Brain microvascular endothelial cell (primary cell): Measurements from ENCODE around the gene NXPE4.
"Not testable (repeated sequence)": the region's sequence is repeated elsewhere in the genome, so short reads cannot be mapped to it uniquely, and the experiment has no call there.

Source experiments
- DNase-seq: peaks from one replicate; pipeline ENCODE4 v3.0.0-alpha.2; 2020
- H3K27ac ChIP-seq: fragments of 250-450 bp; sonication (Bioruptor Pico); 2 replicates; pipeline ENCODE4 v1.5.1; 2020; ENCODE audit warnings: mild to moderate bottlenecking, moderate library complexity
- H3K27me3 ChIP-seq: fragments of 250-450 bp; sonication (Bioruptor Pico); replicated peaks from 2 replicates; pipeline ENCODE4 v1.5.1; 2020; ENCODE audit warnings: mild to moderate bottlenecking
- H3K36me3 ChIP-seq: fragments of 250-450 bp; sonication (Bioruptor Pico); replicated peaks from 2 replicates; pipeline ENCODE4 v1.5.1; 2020; ENCODE audit warnings: mild to moderate bottlenecking
- H3K4me3 ChIP-seq: 2 replicates; pipeline ENCODE4 v1.5.1; 2011; ENCODE audit warnings: low read depth, mild to moderate bottlenecking, control low read depth, low read length, moderate library complexity
- in situ Hi-C: cut with HindIII; loops from 2 replicates; pipeline ENCODE4 v1.10.0; 2017; ENCODE audit warnings: low sequenced_read_pairs, low pct_ligation_motif_present
- TF ChIP-seq, protein P1 (sequence below): IDR thresholded peaks from 2 replicates; pipeline ENCODE4 v1.5.1; 2011; ENCODE audit warnings: low read depth, mild to moderate bottlenecking, moderate library complexity, low read length, control low read depth, inconsistent platforms; ENCODE audit errors: missing control alignments

NXPE4 gene

GRCh38 chr11:114610984-114611944 lies 15.7 kb upstream of the NXPE4 start:
- Histone ChIP-seq H3K27me3 (no peaks in the 10 kb centered on the region), H3K36me3 (no peaks in the 10 kb centered on the region), H3K27ac (no peak overlapping the region), H3K4me3 (no peak overlapping the region)
- no peak for DNase-seq
- TF ChIP-seq, protein P1, sequence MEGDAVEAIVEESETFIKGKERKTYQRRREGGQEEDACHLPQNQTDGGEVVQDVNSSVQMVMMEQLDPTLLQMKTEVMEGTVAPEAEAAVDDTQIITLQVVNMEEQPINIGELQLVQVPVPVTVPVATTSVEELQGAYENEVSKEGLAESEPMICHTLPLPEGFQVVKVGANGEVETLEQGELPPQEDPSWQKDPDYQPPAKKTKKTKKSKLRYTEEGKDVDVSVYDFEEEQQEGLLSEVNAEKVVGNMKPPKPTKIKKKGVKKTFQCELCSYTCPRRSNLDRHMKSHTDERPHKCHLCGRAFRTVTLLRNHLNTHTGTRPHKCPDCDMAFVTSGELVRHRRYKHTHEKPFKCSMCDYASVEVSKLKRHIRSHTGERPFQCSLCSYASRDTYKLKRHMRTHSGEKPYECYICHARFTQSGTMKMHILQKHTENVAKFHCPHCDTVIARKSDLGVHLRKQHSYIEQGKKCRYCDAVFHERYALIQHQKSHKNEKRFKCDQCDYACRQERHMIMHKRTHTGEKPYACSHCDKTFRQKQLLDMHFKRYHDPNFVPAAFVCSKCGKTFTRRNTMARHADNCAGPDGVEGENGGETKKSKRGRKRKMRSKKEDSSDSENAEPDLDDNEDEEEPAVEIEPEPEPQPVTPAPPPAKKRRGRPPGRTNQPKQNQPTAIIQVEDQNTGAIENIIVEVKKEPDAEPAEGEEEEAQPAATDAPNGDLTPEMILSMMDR = peak; percentile 2
- in situ Hi-C loops = no loop called here

DNA sequence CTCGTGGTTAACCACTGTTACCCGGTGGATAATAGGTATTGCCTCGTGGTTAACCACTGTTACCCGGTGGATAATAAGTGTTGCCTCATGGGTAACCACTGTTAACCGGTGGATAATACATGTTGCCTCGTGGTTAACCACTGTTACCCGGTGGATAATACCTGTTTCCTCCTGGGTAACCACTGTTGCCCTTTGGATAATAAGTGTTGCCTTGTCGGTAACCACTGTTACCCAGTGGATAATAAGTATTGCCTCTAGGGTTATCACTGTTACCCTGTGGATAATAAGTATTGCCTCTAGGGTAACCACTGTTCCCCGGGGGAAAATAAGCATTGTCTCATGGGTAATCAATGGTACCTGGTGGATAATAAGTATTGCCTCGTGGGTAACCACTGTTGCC lies 15.0 kb upstream of the NXPE4 start:
- TF ChIP-seq, protein P1 = no peak
- no peaks in the 10 kb centered on the region for H3K36me3 ChIP-seq

DNA sequence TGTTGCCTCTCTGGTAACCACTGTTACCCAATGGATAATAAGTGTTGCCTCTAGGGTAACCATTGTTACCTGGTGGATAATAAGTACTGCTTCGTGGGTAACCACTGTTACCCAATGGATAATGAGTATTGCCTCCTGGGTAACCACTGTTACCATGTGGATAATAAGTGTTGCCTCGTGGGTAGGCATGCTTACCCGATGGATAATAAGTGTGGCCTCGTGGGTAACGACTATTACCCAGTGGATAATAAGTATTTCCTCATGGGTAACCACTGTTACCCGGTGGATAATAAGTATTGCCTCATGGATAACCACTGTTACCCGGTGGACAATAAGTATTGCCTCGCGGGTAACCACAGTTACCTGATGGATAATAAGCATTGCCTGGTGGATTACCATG lies 13.8 kb upstream of the NXPE4 start:
- Histone ChIP-seq H3K27me3 (no peaks in the 10 kb centered on the region), H3K36me3 (no peaks in the 10 kb centered on the region), H3K4me3 (no peak overlapping the region), H3K27ac (no peak overlapping the region)
- no peak for DNase-seq
- in situ Hi-C loops = no loop called here
- TF ChIP-seq, protein P1 = no peak

More for the DNA sequence above, 15.0 kb upstream of the NXPE4 start:
- no peak for DNase-seq
- Histone ChIP-seq H3K4me3 (no peak overlapping the region), H3K27ac (no peak overlapping the region), H3K27me3 (no peaks in the 10 kb centered on the region)
- in situ Hi-C loops = no loop called here

DNA sequence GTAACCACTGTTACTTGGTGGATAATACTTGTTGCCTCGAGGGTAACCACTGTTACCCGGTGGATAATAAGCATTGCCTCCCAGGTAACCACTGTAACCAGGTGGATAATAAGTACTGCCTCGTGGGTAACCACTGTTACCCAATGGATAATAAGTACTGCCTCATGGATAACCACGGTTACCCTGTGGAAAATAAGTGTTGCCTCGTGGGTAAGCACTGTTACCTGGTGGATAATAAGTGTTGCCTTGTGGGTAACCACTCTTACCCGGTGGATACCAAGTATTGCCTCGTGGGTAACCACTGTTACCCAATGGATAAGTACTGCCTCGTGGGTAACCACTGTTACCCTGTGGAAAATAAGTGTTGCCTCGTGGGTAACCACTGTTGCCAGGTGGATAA lies 13.0 kb upstream of the NXPE4 start:
- H3K27me3 ChIP-seq, H3K36me3 ChIP-seq, in situ Hi-C loops, DNase-seq, H3K27ac ChIP-seq, H3K4me3 ChIP-seq: not testable (repeated sequence)

- H3K36me3 ChIP-seq = no peaks in the 10 kb centered on the region
- H3K27me3 ChIP-seq = no peaks in the 10 kb centered on the region
- no peak overlapping the region for H3K27ac ChIP-seq
- TF ChIP-seq, protein P1 = no peak
- DNase-seq = no peak
- in situ Hi-C loops = no loop called here
- no peak overlapping the region for H3K4me3 ChIP-seq
These were observed 12.3 kb upstream of the NXPE4 start for GRCh38 chr11:114607753-114608459.

GRCh38 chr11:114606802-114607075 lies 11.2 kb upstream of the NXPE4 start:
- H3K4me3 ChIP-seq, in situ Hi-C loops, H3K36me3 ChIP-seq, H3K27me3 ChIP-seq, H3K27ac ChIP-seq, DNase-seq: not testable (repeated sequence)
